ENCODE measurements around the gene CFAP221.

GRCh38 chr2:119592436-119592835 lies 48.2 kb downstream of the CFAP221 start:
- TF ChIP-seq CTCF (IDR thresholded peaks at IDR 0.05; ENCODE audit: extremely low read depth in 1 of 2, insufficient read depth in 1 of 2, low read depth in 1 of 2, low read length in 2 of 2) = no peak
- TF ChIP-seq POLR2A (IDR thresholded peaks at IDR 0.05; ENCODE audit: low read depth, low read length) = no peak
- no peak for TF ChIP-seq FOS (IDR thresholded peaks at IDR 0.05; ENCODE audit: borderline replicate concordance, insufficient read depth, low read length)

Data from endothelial cell of umbilical vein (primary cell).